Measurements from ENCODE around the gene SCG5. TPM values are rescaled to one million over a fixed set of nuclear protein-coding genes. Genes with fewer than 3 reads are reported as not detected.
A peak's percentile ranks its signal among the peaks of the same experiment; 100 is the strongest.

The SCG5 gene
- polyA plus RNA-seq, 1 of the 3 experiments (the other 2 are of a cell fraction): 11.0 TPM

DNA sequence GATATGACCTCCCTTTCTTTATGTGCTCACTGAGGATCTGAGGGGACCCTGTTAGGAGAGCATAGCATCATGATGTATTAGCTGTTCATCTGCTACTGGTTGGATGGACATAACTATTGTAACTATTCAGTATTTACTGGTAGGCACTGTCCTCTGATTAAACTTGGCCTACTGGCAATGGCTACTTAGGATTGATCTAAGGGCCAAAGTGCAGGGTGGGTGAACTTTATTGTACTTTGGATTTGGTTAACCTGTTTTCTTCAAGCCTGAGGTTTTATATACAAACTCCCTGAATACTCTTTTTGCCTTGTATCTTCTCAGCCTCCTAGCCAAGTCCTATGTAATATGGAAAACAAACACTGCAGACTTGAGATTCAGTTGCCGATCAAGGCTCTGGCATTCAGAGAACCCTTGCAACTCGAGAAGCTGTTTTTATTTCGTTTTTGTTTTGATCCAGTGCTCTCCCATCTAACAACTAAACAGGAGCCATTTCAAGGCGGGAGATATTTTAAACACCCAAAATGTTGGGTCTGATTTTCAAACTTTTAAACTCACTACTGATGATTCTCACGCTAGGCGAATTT, 91.2 kb downstream of the SCG5 start:
- Histone ChIP-seq H3K9me2 (no peaks in the 10 kb centered on the region), H3K79me2 (ENCODE audit: insufficient read depth) (peaks cover 45% of the 10 kb centered on the region), H3K9me3 (no peaks in the 10 kb centered on the region), H3K27ac (ENCODE audit: low read depth in 2 of 2, low read length in 1 of 2) (peak overlapping the region in 1 of 2 experiments; percentile 27; a peak in 1 of 4 replicates), H3K27me3 (ENCODE audit: insufficient read depth) (no peaks in the 10 kb centered on the region), H2AFZ (ENCODE audit: low read depth) (no peak overlapping the region), H3K4me2 (no peak overlapping the region), H3K9ac (no peak overlapping the region), H3F3A (replicated peaks; ENCODE audit: insufficient read depth) (peaks cover 90% of the 10 kb centered on the region), H3K4me1 (ENCODE audit: control insufficient read depth in 1 of 2, insufficient read depth in 2 of 2, low read depth in 1 of 2, low read length in 1 of 2) (no peaks in the 10 kb centered on the region), H4K20me1 (ENCODE audit: insufficient read depth) (peaks cover 9% of the 10 kb centered on the region; the same call in 1 of the 2 replicates), H3K36me3 (replicated peaks in 1 of 2; ENCODE audit: control insufficient read depth in 1 of 2, insufficient read depth in 2 of 2, low read length in 1 of 2) (peaks cover 9 to 69% of the 10 kb centered on the region in 2 experiments), H3K4me3 (ENCODE audit: low read depth in 2 of 2, low read length in 1 of 2) (no peak overlapping the region)
- POLR2A ChIA-PET: no interaction called here
- DNase-seq: no peak
- CTCF ChIA-PET: interaction anchor here (1.1 kb wide), 1 partner anchor 261 kb away, joined by 3 read pairs; no protein-coding TSS in a partner anchor
- 76% methylated on average over 6 of the region's 6 CpGs for WGBS (ENCODE audit: low lambda C conversion rate)
- TF ChIP-seq, protein P1, sequence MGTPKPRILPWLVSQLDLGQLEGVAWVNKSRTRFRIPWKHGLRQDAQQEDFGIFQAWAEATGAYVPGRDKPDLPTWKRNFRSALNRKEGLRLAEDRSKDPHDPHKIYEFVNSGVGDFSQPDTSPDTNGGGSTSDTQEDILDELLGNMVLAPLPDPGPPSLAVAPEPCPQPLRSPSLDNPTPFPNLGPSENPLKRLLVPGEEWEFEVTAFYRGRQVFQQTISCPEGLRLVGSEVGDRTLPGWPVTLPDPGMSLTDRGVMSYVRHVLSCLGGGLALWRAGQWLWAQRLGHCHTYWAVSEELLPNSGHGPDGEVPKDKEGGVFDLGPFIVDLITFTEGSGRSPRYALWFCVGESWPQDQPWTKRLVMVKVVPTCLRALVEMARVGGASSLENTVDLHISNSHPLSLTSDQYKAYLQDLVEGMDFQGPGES (IDR thresholded peaks at IDR 0.05; ENCODE audit: low read depth, low read length): no peak
- TF ChIP-seq, protein P2, sequence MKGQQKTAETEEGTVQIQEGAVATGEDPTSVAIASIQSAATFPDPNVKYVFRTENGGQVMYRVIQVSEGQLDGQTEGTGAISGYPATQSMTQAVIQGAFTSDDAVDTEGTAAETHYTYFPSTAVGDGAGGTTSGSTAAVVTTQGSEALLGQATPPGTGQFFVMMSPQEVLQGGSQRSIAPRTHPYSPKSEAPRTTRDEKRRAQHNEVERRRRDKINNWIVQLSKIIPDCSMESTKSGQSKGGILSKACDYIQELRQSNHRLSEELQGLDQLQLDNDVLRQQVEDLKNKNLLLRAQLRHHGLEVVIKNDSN (IDR thresholded peaks at IDR 0.05; ENCODE audit: borderline replicate concordance, low read depth): no peak
- no peak for TF ChIP-seq USF2 (IDR thresholded peaks at IDR 0.05; ENCODE audit: borderline replicate concordance, low read depth, low read length)
- TF ChIP-seq, protein P3, sequence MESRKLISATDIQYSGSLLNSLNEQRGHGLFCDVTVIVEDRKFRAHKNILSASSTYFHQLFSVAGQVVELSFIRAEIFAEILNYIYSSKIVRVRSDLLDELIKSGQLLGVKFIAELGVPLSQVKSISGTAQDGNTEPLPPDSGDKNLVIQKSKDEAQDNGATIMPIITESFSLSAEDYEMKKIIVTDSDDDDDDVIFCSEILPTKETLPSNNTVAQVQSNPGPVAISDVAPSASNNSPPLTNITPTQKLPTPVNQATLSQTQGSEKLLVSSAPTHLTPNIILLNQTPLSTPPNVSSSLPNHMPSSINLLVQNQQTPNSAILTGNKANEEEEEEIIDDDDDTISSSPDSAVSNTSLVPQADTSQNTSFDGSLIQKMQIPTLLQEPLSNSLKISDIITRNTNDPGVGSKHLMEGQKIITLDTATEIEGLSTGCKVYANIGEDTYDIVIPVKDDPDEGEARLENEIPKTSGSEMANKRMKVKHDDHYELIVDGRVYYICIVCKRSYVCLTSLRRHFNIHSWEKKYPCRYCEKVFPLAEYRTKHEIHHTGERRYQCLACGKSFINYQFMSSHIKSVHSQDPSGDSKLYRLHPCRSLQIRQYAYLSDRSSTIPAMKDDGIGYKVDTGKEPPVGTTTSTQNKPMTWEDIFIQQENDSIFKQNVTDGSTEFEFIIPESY (IDR thresholded peaks at IDR 0.05; ENCODE audit: borderline replicate concordance, low read depth): no peak
- no peak for TF ChIP-seq RXRA (IDR thresholded peaks at IDR 0.05; ENCODE audit: borderline replicate concordance, low read depth)
- TF ChIP-seq FOXJ3 (CRISPR knock-in tag; IDR thresholded peaks at IDR 0.05): no peak
- TF ChIP-seq, protein P4, sequence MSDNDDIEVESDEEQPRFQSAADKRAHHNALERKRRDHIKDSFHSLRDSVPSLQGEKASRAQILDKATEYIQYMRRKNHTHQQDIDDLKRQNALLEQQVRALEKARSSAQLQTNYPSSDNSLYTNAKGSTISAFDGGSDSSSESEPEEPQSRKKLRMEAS (IDR thresholded peaks at IDR 0.05; ENCODE audit: low read depth): no peak
- no peak for TF ChIP-seq FOSL2 (IDR thresholded peaks at IDR 0.05; ENCODE audit: borderline replicate concordance, low read depth)
- TF ChIP-seq GABPA (IDR thresholded peaks at IDR 0.05; ENCODE audit: low read depth): no peak

DNA sequence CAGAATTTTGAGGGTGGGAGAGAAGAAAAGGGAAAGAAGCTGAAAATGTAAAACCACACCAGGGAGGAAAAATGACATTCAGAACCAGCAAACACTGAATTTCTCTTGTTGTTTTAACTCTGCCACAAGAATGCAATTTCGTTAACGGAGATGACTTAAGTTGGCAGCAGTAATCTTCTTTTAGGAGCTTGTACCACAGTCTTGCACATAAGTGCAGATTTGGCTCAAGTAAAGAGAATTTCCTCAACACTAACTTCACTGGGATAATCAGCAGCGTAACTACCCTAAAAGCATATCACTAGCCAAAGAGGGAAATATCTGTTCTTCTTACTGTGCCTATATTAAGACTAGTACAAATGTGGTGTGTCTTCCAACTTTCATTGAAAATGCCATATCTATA, 91.8 kb downstream of the SCG5 start:
- no peaks in the 10 kb centered on the region for H3K27me3 ChIP-seq (ENCODE audit: insufficient read depth)
- H3K4me1 ChIP-seq (ENCODE audit: control insufficient read depth in 1 of 2, insufficient read depth in 2 of 2, low read depth in 1 of 2, low read length in 1 of 2): no peaks in the 10 kb centered on the region
- H4K20me1 ChIP-seq (ENCODE audit: insufficient read depth): peaks cover 9% of the 10 kb centered on the region; the same call in 1 of the 2 replicates
- peaks cover 89% of the 10 kb centered on the region for H3F3A ChIP-seq (replicated peaks; ENCODE audit: insufficient read depth)
- H3K79me2 ChIP-seq (ENCODE audit: insufficient read depth): peaks cover 39% of the 10 kb centered on the region; the same call in 1 of the 2 replicates
- CTCF ChIA-PET: no interaction called here
- H3K9me3 ChIP-seq: no peaks in the 10 kb centered on the region
- peak overlapping the region in 1 of 2 experiments; percentile 27; a peak in 1 of 4 replicates for H3K27ac ChIP-seq (ENCODE audit: low read depth in 2 of 2, low read length in 1 of 2)
- no peak overlapping the region for H3K4me3 ChIP-seq (ENCODE audit: low read depth in 2 of 2, low read length in 1 of 2)
- WGBS (ENCODE audit: low lambda C conversion rate): 62% methylated on average over 3 of the region's 3 CpGs
- no peaks in the 10 kb centered on the region for H3K9me2 ChIP-seq
- no peak for DNase-seq
- peaks cover 9 to 64% of the 10 kb centered on the region in 2 experiments for H3K36me3 ChIP-seq (replicated peaks in 1 of 2; ENCODE audit: control insufficient read depth in 1 of 2, insufficient read depth in 2 of 2, low read length in 1 of 2)
- POLR2A ChIA-PET: no interaction called here
- H3K4me2 ChIP-seq: no peak overlapping the region
- no peak overlapping the region for H3K9ac ChIP-seq
- no peak overlapping the region for H2AFZ ChIP-seq (ENCODE audit: low read depth)
- TF ChIP-seq, protein P1 (IDR thresholded peaks at IDR 0.05; ENCODE audit: low read depth, low read length): no peak
- TF ChIP-seq NFIC (IDR thresholded peaks at IDR 0.05; ENCODE audit: borderline replicate concordance) (no peak), TEAD4 (IDR thresholded peaks at IDR 0.05; ENCODE audit: borderline replicate concordance, insufficient read depth) (no peak), FOXM1 (IDR thresholded peaks at IDR 0.05; ENCODE audit: low read depth) (no peak), RXRA (IDR thresholded peaks at IDR 0.05; ENCODE audit: borderline replicate concordance, low read depth) (no peak), FOXJ3 (CRISPR knock-in tag; IDR thresholded peaks at IDR 0.05) (no peak), GATA2 (CRISPR knock-in tag; IDR thresholded peaks at IDR 0.05) (no peak), JUND (IDR thresholded peaks at IDR 0.05) (no peak), SMC3 (IDR thresholded peaks at IDR 0.05; ENCODE audit: low read depth, low read length) (no peak)
- TF ChIP-seq, protein P5, sequence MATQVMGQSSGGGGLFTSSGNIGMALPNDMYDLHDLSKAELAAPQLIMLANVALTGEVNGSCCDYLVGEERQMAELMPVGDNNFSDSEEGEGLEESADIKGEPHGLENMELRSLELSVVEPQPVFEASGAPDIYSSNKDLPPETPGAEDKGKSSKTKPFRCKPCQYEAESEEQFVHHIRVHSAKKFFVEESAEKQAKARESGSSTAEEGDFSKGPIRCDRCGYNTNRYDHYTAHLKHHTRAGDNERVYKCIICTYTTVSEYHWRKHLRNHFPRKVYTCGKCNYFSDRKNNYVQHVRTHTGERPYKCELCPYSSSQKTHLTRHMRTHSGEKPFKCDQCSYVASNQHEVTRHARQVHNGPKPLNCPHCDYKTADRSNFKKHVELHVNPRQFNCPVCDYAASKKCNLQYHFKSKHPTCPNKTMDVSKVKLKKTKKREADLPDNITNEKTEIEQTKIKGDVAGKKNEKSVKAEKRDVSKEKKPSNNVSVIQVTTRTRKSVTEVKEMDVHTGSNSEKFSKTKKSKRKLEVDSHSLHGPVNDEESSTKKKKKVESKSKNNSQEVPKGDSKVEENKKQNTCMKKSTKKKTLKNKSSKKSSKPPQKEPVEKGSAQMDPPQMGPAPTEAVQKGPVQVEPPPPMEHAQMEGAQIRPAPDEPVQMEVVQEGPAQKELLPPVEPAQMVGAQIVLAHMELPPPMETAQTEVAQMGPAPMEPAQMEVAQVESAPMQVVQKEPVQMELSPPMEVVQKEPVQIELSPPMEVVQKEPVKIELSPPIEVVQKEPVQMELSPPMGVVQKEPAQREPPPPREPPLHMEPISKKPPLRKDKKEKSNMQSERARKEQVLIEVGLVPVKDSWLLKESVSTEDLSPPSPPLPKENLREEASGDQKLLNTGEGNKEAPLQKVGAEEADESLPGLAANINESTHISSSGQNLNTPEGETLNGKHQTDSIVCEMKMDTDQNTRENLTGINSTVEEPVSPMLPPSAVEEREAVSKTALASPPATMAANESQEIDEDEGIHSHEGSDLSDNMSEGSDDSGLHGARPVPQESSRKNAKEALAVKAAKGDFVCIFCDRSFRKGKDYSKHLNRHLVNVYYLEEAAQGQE (IDR thresholded peaks at IDR 0.05; ENCODE audit: low read depth, low read length): no peak

Data from SK-N-SH (cell line).